ENCODE results near the gene P2RX5.
"Not testable (repeated sequence)": the region's sequence is repeated elsewhere in the genome, so short reads cannot be mapped to it uniquely, and the experiment has no call there.

P2RX5 gene

GRCh38 chr17:3722716-3723115 lies 26.8 kb upstream of the P2RX5 start:
- H3K9me3 ChIP-seq (ENCODE audit: low read depth, low read length) = no peaks in the 10 kb centered on the region
- no peak overlapping the region for H3K27ac ChIP-seq
- no peak for DNase-seq (ENCODE audit: low read depth, low spot score)
- H3K36me3 ChIP-seq (ENCODE audit: insufficient read depth, low read length) = peaks cover 44% of the 10 kb centered on the region
- TF ChIP-seq POLR2AphosphoS5 (IDR thresholded peaks at IDR 0.05; ENCODE audit: borderline replicate concordance, low read depth, low read length) = no peak
- no peak for TF ChIP-seq FOXP2 (optimal IDR thresholded peaks at IDR 0.05; ENCODE audit: control extremely low read depth, extremely low read length, insufficient read depth)
- TF ChIP-seq EZH2 (IDR thresholded peaks at IDR 0.05) = no peak
- peak overlapping the region; percentile 79 for H3K4me3 ChIP-seq
- peak overlapping the region; percentile 81 for H3K9ac ChIP-seq (ENCODE audit: insufficient read length)

DNA sequence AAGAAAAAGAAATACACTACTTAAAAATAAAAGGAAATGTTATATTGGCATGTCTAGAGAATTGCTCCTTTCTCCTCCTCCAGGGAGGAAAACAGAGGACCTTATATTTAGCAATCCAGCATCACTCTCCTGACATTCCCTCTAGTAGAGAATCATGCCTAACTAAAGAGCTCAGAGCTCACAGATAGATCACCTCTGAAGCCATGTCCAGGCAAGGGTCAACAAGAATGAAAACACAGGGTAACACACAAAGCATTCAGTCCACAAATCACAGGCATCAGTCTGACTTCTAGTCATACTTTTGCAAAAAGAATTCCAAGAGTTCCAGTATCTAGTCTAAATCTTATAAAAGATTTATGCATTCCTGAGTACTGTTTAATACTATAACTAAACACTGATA lies 23.3 kb upstream of the P2RX5 start:
- no peaks in the 10 kb centered on the region for H3K9me3 ChIP-seq (ENCODE audit: low read depth, low read length)
- no peak for DNase-seq (ENCODE audit: low read depth, low spot score)

DNA sequence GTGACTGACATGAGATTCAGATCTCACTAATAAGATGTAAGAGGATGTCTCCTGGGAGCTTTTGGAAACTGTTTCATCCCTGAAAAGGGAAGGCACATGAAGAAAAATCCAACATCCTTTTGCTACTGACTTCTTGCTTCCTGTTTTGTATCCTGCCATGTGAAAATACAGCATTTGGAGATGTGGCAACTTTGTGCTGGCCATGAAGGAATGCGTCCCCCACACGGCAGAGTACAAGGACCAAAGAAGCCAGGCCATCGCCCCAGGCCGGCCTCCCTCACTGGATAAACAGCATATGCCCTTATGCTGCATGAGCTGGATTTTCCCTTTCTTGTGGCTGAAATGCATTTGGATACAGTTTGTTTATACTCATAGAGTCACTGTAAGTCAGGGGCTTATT lies 22.2 kb upstream of the P2RX5 start:
- H3K36me3 ChIP-seq (ENCODE audit: insufficient read depth, low read length) = peaks cover 59% of the 10 kb centered on the region
- H3K9me3 ChIP-seq (ENCODE audit: low read depth, low read length) = no peaks in the 10 kb centered on the region
- no peak for DNase-seq (ENCODE audit: low read depth, low spot score)
- no peak overlapping the region for H3K27ac ChIP-seq
- H3K4me3 ChIP-seq = no peak overlapping the region
- TF ChIP-seq EZH2 (IDR thresholded peaks at IDR 0.05) (no peak), POLR2AphosphoS5 (IDR thresholded peaks at IDR 0.05; ENCODE audit: borderline replicate concordance, low read depth, low read length) (no peak), FOXP2 (optimal IDR thresholded peaks at IDR 0.05; ENCODE audit: control extremely low read depth, extremely low read length, insufficient read depth) (no peak)
- H3K9ac ChIP-seq (ENCODE audit: insufficient read length) = no peak overlapping the region

More for the DNA sequence above, 23.3 kb upstream of the P2RX5 start:
- Histone ChIP-seq H3K9ac (ENCODE audit: insufficient read length) (no peak overlapping the region), H3K4me3 (no peak overlapping the region), H3K36me3 (ENCODE audit: insufficient read depth, low read length) (peaks cover 59% of the 10 kb centered on the region), H3K27ac (no peak overlapping the region)
- no peak for TF ChIP-seq FOXP2 (optimal IDR thresholded peaks at IDR 0.05; ENCODE audit: control extremely low read depth, extremely low read length, insufficient read depth)

GRCh38 chr17:3715296-3715695 lies 19.3 kb upstream of the P2RX5 start:
- no peaks in the 10 kb centered on the region for H3K9me3 ChIP-seq (ENCODE audit: low read depth, low read length)
- TF ChIP-seq EZH2 (IDR thresholded peaks at IDR 0.05) (no peak), POLR2AphosphoS5 (IDR thresholded peaks at IDR 0.05; ENCODE audit: borderline replicate concordance, low read depth, low read length) (no peak), FOXP2 (optimal IDR thresholded peaks at IDR 0.05; ENCODE audit: control extremely low read depth, extremely low read length, insufficient read depth) (no peak)
- no peak overlapping the region for H3K27ac ChIP-seq
- no peak overlapping the region for H3K9ac ChIP-seq (ENCODE audit: insufficient read length)
- no peak for DNase-seq (ENCODE audit: low read depth, low spot score)
- peaks cover 57% of the 10 kb centered on the region for H3K36me3 ChIP-seq (ENCODE audit: insufficient read depth, low read length)
- H3K4me3 ChIP-seq = no peak overlapping the region

- Histone ChIP-seq H3K9ac (ENCODE audit: insufficient read length) (no peak overlapping the region), H3K36me3 (ENCODE audit: insufficient read depth, low read length) (peaks cover 39% of the 10 kb centered on the region), H3K4me3 (no peak overlapping the region), H3K27ac (no peak overlapping the region), H3K9me3 (ENCODE audit: low read depth, low read length) (no peaks in the 10 kb centered on the region)
- TF ChIP-seq EZH2 (IDR thresholded peaks at IDR 0.05) (no peak), FOXP2 (optimal IDR thresholded peaks at IDR 0.05; ENCODE audit: control extremely low read depth, extremely low read length, insufficient read depth) (no peak), POLR2AphosphoS5 (IDR thresholded peaks at IDR 0.05; ENCODE audit: borderline replicate concordance, low read depth, low read length) (no peak)
- no peak for DNase-seq (ENCODE audit: low read depth, low spot score)
These were observed 17.0 kb upstream of the P2RX5 start for GRCh38 chr17:3712811-3713463.

DNA sequence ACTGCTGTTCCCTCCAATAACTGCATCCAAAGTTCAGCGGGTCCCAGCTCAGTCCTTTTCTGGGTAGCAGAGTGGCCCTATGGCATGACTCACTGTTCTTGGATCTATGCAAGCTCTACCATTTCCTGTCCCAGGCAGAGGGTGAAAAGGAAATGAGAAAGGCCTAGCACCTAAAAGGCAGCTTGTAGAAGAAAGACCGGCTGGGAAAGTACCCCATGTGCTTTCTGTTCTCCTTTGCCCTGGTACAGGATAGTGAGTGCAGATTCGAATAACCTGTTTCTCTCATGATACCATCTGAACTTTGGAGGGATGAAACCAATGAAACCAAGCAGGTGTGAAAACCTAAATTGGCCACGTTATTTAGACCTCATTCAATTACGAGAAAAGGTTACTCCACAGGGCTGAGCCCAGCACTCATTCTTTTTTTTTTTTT lies 15.0 kb upstream of the P2RX5 start:
- Histone ChIP-seq H3K9ac (ENCODE audit: insufficient read length) (no peak overlapping the region), H3K27ac (no peak overlapping the region), H3K36me3 (ENCODE audit: insufficient read depth, low read length) (peaks cover 19% of the 10 kb centered on the region), H3K4me3 (no peak overlapping the region), H3K9me3 (ENCODE audit: low read depth, low read length) (no peaks in the 10 kb centered on the region)
- TF ChIP-seq FOXP2 (optimal IDR thresholded peaks at IDR 0.05; ENCODE audit: control extremely low read depth, extremely low read length, insufficient read depth) (no peak), EZH2 (IDR thresholded peaks at IDR 0.05) (no peak), POLR2AphosphoS5 (IDR thresholded peaks at IDR 0.05; ENCODE audit: borderline replicate concordance, low read depth, low read length) (no peak)
- no peak for DNase-seq (ENCODE audit: low read depth, low spot score)

GRCh38 chr17:3708366-3708765 lies 12.4 kb upstream of the P2RX5 start:
- DNase-seq (ENCODE audit: low read depth, low spot score) = no peak
- Histone ChIP-seq H3K36me3 (ENCODE audit: insufficient read depth, low read length) (peaks cover 5% of the 10 kb centered on the region; the same call in 1 of the 2 replicates), H3K9ac (ENCODE audit: insufficient read length) (no peak overlapping the region), H3K27ac (no peak overlapping the region), H3K9me3 (ENCODE audit: low read depth, low read length) (no peaks in the 10 kb centered on the region), H3K4me3 (no peak overlapping the region)
- no peak for TF ChIP-seq FOXP2 (optimal IDR thresholded peaks at IDR 0.05; ENCODE audit: control extremely low read depth, extremely low read length, insufficient read depth)
- TF ChIP-seq POLR2AphosphoS5 (IDR thresholded peaks at IDR 0.05; ENCODE audit: borderline replicate concordance, low read depth, low read length) = no peak
- TF ChIP-seq EZH2 (IDR thresholded peaks at IDR 0.05) = no peak

GRCh38 chr17:3705718-3705984 lies 9.7 kb upstream of the P2RX5 start:
- H3K9ac ChIP-seq (ENCODE audit: insufficient read length); DNase-seq (ENCODE audit: low read depth, low spot score); H3K9me3 ChIP-seq (ENCODE audit: low read depth, low read length); H3K27ac ChIP-seq; H3K4me3 ChIP-seq; H3K36me3 ChIP-seq (ENCODE audit: insufficient read depth, low read length): not testable (repeated sequence)

- DNase-seq (ENCODE audit: low read depth, low spot score) = no peak
- no peaks in the 10 kb centered on the region for H3K9me3 ChIP-seq (ENCODE audit: low read depth, low read length)
- H3K36me3 ChIP-seq (ENCODE audit: insufficient read depth, low read length) = no peaks in the 10 kb centered on the region
- H3K4me3 ChIP-seq = no peak overlapping the region
- no peak overlapping the region for H3K27ac ChIP-seq
- TF ChIP-seq FOXP2 (optimal IDR thresholded peaks at IDR 0.05; ENCODE audit: control extremely low read depth, extremely low read length, insufficient read depth) (no peak), POLR2AphosphoS5 (IDR thresholded peaks at IDR 0.05; ENCODE audit: borderline replicate concordance, low read depth, low read length) (no peak), EZH2 (IDR thresholded peaks at IDR 0.05) (no peak)
- no peak overlapping the region for H3K9ac ChIP-seq (ENCODE audit: insufficient read length)
These were observed 9.2 kb upstream of the P2RX5 start for GRCh38 chr17:3704931-3705717.

DNA sequence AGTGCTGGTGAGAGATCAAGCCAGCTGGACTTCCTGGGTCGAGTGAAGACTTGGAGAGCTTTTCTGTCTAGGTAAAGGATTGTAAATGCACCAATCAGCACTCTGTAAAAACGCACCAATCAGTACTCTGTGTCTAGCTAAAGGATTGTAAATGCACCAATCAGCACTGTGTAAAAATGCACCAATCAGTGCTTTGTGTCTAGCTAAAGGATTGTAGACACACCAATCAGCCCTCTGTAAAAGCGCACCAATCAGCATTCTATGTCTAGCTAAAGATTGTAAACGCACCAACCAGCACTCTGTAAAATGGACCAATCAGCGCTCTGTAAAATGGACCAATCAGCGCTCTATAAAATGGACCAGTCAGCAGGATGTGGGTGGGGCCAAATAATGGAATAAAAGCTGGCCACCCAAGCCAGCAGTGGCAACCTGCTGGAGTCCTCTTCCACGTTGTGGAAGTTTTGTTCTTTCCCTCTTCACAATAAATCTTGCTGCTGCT lies 6.1 kb upstream of the P2RX5 start:
- not testable (repeated sequence) for H3K4me3 ChIP-seq; H3K9ac ChIP-seq (ENCODE audit: insufficient read length); H3K36me3 ChIP-seq (ENCODE audit: insufficient read depth, low read length); DNase-seq (ENCODE audit: low read depth, low spot score); H3K27ac ChIP-seq; H3K9me3 ChIP-seq (ENCODE audit: low read depth, low read length)
